ENCODE data around the gene FAHD1. TPM values are rescaled to one million over a fixed set of nuclear protein-coding genes. Genes with fewer than 3 reads are reported as not detected.
A peak's percentile ranks its signal among the peaks of the same experiment; 100 is the strongest.

FAHD1 gene
- total and polyA plus RNA-seq, 2 donors (not counting 1 experiment from before 2014, with no cell fraction given): 28.3 to 78.3 TPM

DNA sequence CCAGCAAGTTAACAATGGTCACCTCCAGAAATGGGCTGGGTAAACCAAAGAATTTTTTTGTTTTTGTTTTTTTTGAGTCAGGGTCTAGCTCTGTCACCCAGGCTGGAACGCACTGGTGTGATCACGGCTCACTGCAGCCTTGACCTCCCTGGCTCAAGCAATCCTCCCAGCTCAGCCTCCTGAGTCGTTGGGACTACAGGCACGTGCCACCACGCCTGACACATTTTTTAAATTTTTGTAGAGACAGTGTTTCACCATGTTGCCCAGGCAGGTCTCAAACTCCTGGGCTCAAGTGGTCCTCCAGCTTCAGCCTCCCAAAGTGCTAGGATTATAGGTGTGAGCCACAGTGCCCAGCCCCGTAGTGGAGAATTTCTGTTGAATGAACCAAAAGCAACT is 46.3 kb upstream of the FAHD1 start:
- no peak overlapping the region for H2AFZ ChIP-seq (ENCODE audit: low read length)
- no peak for DNase-seq (ENCODE audit: low read depth in 2 of 2)
- H3K4me3 ChIP-seq (replicated peaks in 1 of 4; ENCODE audit: control extremely low read depth in 1 of 4, insufficient read depth in 1 of 4, low read depth in 3 of 4, low read length in 4 of 4): no peak overlapping the region
- H3K27ac ChIP-seq (ENCODE audit: insufficient read depth, low read length): no peak overlapping the region
- TF ChIP-seq, protein P1, sequence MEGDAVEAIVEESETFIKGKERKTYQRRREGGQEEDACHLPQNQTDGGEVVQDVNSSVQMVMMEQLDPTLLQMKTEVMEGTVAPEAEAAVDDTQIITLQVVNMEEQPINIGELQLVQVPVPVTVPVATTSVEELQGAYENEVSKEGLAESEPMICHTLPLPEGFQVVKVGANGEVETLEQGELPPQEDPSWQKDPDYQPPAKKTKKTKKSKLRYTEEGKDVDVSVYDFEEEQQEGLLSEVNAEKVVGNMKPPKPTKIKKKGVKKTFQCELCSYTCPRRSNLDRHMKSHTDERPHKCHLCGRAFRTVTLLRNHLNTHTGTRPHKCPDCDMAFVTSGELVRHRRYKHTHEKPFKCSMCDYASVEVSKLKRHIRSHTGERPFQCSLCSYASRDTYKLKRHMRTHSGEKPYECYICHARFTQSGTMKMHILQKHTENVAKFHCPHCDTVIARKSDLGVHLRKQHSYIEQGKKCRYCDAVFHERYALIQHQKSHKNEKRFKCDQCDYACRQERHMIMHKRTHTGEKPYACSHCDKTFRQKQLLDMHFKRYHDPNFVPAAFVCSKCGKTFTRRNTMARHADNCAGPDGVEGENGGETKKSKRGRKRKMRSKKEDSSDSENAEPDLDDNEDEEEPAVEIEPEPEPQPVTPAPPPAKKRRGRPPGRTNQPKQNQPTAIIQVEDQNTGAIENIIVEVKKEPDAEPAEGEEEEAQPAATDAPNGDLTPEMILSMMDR (conservative IDR thresholded peaks at IDR 0.05 in 1 of 2, IDR thresholded peaks at IDR 0.05 in 1 of 2; ENCODE audit: low read depth in 1 of 2, low read length in 2 of 2): no peak
- TF ChIP-seq EZH2 (IDR thresholded peaks at IDR 0.05; ENCODE audit: low read length, missing control alignments): no peak
- H3K9ac ChIP-seq (ENCODE audit: insufficient read depth, low read length): no peak overlapping the region
- H3K79me2 ChIP-seq (ENCODE audit: control insufficient read depth, insufficient read depth, low read length): peaks cover 19% of the 10 kb centered on the region
- H4K20me1 ChIP-seq (ENCODE audit: control insufficient read depth, extremely low read depth, insufficient read depth, low read length): no peaks in the 10 kb centered on the region
- no peaks in the 10 kb centered on the region for H3K27me3 ChIP-seq (ENCODE audit: control insufficient read depth, insufficient read depth, low read length)
- H3K36me3 ChIP-seq (ENCODE audit: control insufficient read depth, insufficient read depth, low read length): peaks cover 15% of the 10 kb centered on the region
- H3K4me2 ChIP-seq (ENCODE audit: extremely low read depth, insufficient read depth, low read length): peak overlapping the region; percentile 86
- no peaks in the 10 kb centered on the region for H3K9me3 ChIP-seq (ENCODE audit: control insufficient read depth, insufficient read depth, low read depth, low read length)
- peaks cover 2% of the 10 kb centered on the region for H3K4me1 ChIP-seq (ENCODE audit: control insufficient read depth, extremely low read depth, insufficient read depth, low read length)

DNA sequence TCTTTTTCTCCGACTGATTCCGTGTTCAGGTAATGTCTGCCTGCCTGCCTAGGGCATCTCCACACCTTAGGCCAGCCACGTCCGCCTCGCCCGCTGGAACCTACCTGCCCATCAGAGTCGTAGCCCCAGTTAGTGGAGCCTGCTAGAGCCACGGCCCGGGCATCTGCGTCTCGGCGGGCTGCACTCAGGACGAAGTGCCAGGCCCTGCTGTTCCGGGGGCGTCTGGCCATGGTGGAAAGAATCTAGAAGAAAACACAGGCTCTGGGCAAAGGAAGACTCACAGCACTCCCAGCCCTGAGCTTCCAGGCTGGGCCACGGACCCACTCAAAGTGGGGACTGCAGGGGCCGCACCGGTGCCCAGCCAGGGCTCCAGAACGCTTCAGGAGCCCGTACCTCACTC is 45.8 kb upstream of the FAHD1 start:
- H3K4me3 ChIP-seq (replicated peaks in 1 of 4; ENCODE audit: control extremely low read depth in 1 of 4, insufficient read depth in 1 of 4, low read depth in 3 of 4, low read length in 4 of 4): peak overlapping the region; percentile 64 to 83 (median 76)
- peaks cover 17% of the 10 kb centered on the region for H3K36me3 ChIP-seq (ENCODE audit: control insufficient read depth, insufficient read depth, low read length)
- no peak for DNase-seq (ENCODE audit: low read depth in 2 of 2)
- no peaks in the 10 kb centered on the region for H3K27me3 ChIP-seq (ENCODE audit: control insufficient read depth, insufficient read depth, low read length)
- no peaks in the 10 kb centered on the region for H3K9me3 ChIP-seq (ENCODE audit: control insufficient read depth, insufficient read depth, low read depth, low read length)
- H3K9ac ChIP-seq (ENCODE audit: insufficient read depth, low read length): no peak overlapping the region
- TF ChIP-seq EZH2 (IDR thresholded peaks at IDR 0.05; ENCODE audit: low read length, missing control alignments): no peak
- TF ChIP-seq, protein P1 (conservative IDR thresholded peaks at IDR 0.05 in 1 of 2, IDR thresholded peaks at IDR 0.05 in 1 of 2; ENCODE audit: low read depth in 1 of 2, low read length in 2 of 2): no peak
- peak overlapping the region; percentile 86 for H3K4me2 ChIP-seq (ENCODE audit: extremely low read depth, insufficient read depth, low read length)
- H3K27ac ChIP-seq (ENCODE audit: insufficient read depth, low read length): no peak overlapping the region
- peaks cover 25% of the 10 kb centered on the region for H3K79me2 ChIP-seq (ENCODE audit: control insufficient read depth, insufficient read depth, low read length)
- H2AFZ ChIP-seq (ENCODE audit: low read length): no peak overlapping the region
- no peaks in the 10 kb centered on the region for H4K20me1 ChIP-seq (ENCODE audit: control insufficient read depth, extremely low read depth, insufficient read depth, low read length)
- peaks cover 2% of the 10 kb centered on the region for H3K4me1 ChIP-seq (ENCODE audit: control insufficient read depth, extremely low read depth, insufficient read depth, low read length)

DNA sequence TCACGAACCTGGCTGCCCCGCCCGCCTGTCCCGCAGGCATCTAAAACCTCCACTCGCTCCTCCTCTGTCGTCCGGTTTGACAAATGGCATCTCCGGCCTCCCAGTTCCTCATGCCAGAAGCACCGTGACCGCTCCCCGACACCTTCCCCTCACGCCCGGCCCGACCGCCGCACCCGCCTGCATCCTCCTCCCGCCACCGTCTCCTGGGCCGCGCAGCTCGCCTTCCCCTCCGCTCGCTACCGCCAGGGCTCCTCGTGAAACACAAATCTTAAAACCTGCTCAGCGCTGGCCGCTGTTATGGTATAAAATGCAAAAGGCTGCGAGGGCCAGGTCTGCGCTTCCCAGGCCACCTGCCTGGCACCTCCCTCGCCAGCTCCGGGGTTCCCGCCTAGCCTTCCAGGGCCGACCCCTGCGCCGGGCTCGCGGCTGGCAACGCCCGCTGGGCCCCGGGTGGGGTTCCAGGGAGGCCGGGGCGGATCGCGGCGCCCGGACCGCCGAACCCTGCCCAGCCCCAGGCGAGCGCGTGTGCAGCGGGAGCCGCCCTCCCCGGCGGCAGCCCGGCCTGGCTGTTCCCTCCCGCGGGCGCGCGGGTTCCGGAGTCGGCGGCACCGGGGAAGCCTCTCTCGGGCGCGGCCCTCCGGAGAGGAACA is 45.1 kb upstream of the FAHD1 start:
- TF ChIP-seq, protein P1 (conservative IDR thresholded peaks at IDR 0.05 in 1 of 2, IDR thresholded peaks at IDR 0.05 in 1 of 2; ENCODE audit: low read depth in 1 of 2, low read length in 2 of 2): peak in 1 of 2 donors; percentile 5
- TF ChIP-seq EZH2 (IDR thresholded peaks at IDR 0.05; ENCODE audit: low read length, missing control alignments): no peak
- H3K27me3 ChIP-seq (ENCODE audit: control insufficient read depth, insufficient read depth, low read length): no peaks in the 10 kb centered on the region
- peaks cover 2% of the 10 kb centered on the region for H3K4me1 ChIP-seq (ENCODE audit: control insufficient read depth, extremely low read depth, insufficient read depth, low read length)
- peak overlapping the region; percentile 47 for H3K27ac ChIP-seq (ENCODE audit: insufficient read depth, low read length)
- peak overlapping the region; percentile 66 for H3K9ac ChIP-seq (ENCODE audit: insufficient read depth, low read length)
- peak in 1 of 2 donors; percentile 20 for DNase-seq (ENCODE audit: low read depth in 2 of 2)
- H3K4me2 ChIP-seq (ENCODE audit: extremely low read depth, insufficient read depth, low read length): peak overlapping the region; percentile 86
- H3K4me3 ChIP-seq (replicated peaks in 1 of 4; ENCODE audit: control extremely low read depth in 1 of 4, insufficient read depth in 1 of 4, low read depth in 3 of 4, low read length in 4 of 4): peak overlapping the region; percentile 64 to 83 (median 76)
- no peaks in the 10 kb centered on the region for H3K9me3 ChIP-seq (ENCODE audit: control insufficient read depth, insufficient read depth, low read depth, low read length)
- peaks cover 16% of the 10 kb centered on the region for H3K36me3 ChIP-seq (ENCODE audit: control insufficient read depth, insufficient read depth, low read length)
- H2AFZ ChIP-seq (ENCODE audit: low read length): no peak overlapping the region
- peaks cover 30% of the 10 kb centered on the region for H3K79me2 ChIP-seq (ENCODE audit: control insufficient read depth, insufficient read depth, low read length)
- no peaks in the 10 kb centered on the region for H4K20me1 ChIP-seq (ENCODE audit: control insufficient read depth, extremely low read depth, insufficient read depth, low read length)
